GM21526 (cell line): Measurements from ENCODE around the gene SLC2A9.

Source experiments
- ATAC-seq: cut with Tn5 transposase; IDR thresholded peaks from one replicate; pipeline ENCODE4 v1.9.1; 2021; ENCODE audit warnings: moderate library complexity; ENCODE audit not compliant: unreplicated experiment, low FRiP score

SLC2A9 gene

DNA sequence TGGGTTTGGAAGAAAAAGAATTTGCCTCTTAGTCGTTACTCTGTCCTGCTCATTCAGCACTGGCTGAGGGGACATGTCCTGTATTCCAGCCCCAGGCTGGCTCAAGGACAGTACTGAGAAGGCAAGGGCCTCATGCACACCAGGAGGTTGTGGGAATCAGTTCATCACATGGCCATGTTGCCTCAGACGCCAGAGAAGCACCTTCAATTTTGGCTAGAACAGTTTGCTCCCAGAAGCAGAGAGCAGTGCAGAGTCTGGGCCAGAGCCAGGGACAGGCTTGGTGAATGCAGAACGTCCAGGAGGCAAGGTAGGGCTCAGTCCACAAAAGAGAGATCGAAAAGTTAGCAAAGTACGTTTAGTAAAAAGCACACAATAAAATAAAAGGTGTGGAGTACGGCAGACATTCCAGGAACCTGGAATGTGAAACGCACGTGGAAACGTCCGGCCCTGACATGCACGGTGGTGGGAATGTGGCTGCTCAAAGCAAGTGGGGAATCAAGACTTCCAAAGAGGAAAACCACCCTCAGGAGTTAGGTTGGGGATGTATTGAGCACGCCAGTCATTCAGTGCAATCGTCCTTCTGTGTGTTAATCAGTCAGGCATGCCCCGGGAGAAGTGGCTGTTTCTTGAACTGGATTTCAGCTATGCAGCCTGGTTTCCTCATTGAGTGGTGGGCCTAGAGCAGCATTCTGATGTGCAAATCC lies 1.2 kb upstream of the SLC2A9 start:
- ATAC-seq = no peak

DNA sequence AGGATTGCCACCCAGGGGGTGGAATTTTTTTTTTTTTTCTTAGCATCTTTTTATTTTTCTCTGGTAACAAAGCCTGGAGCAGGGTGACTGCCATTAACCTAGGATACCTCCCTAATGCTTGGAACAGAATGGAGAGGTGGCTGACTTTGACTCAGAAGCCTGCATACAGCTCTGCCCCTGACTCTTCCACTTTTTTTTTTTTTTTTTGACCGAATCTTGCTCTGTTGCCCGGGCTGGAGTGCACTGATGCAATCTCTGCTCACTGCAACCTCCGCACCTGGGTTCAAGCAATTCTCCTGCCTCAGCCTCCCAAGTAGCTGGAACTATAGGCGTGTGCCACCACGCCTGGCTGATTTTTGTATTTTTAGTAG lies 341 bp upstream of the SLC2A9 start:
- ATAC-seq = no peak

- ATAC-seq = no peak
Observed at GRCh38 chr4:10020106-10020505, 1.2 kb downstream of the SLC2A9 start.

DNA sequence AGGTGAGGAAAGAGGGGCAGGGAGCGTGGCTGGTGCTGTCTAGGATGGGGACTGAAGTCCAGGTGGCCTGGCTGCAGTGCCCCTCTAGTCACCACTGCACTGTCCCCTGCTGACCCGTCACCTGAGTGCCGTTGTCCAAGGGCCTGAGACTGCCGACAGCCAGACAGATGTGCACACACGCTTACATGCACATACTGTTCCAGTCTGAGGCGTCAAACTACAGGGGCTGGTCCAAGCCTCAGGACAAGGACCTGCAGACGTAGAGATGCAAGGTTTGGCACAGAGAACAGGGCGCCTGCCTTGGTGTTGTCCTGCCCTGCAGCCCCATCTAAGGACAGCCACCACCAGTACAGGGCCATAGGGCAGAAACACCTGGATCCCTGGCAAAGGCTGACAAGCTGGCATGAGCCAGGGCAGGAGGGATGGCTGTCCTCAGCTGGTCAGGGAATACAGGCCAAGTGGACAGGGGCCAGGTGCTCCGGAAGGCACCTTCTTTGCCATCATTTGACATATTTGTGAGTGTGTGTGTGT lies 1.7 kb downstream of the SLC2A9 start:
- no peak for ATAC-seq

DNA sequence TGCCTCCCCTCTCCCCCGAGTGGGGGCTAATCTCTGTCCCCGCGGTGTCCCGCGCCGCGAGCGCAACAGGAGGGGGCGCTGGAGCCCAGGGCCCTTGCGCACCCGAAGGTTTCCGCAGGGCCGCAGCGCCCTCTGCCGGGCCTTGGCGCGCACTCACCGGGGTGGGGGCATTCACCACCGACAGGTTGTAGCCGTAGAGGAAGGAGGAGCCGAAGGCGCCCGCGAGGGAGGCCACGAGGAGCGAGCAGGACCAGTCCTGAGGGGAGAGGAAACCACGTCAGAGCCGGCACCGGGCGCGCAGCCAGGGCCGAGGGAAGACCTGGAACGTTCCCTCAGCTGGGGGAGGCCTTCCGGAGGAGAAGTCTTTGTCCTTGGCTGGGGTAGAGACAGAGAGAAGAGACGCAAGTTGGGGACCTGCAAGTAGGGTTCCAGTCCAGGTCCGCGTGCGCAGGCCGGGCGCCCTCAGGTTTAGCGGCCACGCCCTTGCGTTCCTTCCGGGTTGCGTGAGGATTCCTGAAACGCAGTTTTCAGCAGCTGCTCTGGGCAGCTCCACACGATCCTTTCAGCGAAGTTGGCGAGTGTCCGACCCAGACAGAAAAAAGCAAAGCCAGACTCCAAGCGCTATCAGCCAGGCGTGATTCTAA lies 2.4 kb downstream of the SLC2A9 start:
- ATAC-seq = peak; percentile 97

GRCh38 chr4:10017037-10017893 lies 4.0 kb downstream of the SLC2A9 start:
- no peak for ATAC-seq

DNA sequence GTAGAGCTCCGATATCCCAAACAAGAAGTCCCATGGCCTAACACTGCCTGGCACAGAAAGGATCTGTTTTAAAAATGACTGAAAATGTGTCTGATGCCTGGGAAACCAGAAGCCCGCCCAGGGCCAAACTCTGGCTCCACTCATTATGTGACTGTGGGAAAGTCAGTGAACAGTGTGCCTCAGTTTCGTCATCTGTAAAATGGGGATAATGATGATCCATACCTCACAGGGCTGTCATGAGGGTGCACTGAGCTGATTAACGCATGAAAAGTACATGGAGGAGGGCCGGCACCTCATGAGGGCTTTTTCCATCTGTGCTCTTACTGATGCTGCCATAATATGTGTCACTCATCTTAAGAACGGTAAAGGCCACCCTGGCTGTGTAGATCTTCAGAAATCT lies 5.1 kb downstream of the SLC2A9 start:
- ATAC-seq = no peak

DNA sequence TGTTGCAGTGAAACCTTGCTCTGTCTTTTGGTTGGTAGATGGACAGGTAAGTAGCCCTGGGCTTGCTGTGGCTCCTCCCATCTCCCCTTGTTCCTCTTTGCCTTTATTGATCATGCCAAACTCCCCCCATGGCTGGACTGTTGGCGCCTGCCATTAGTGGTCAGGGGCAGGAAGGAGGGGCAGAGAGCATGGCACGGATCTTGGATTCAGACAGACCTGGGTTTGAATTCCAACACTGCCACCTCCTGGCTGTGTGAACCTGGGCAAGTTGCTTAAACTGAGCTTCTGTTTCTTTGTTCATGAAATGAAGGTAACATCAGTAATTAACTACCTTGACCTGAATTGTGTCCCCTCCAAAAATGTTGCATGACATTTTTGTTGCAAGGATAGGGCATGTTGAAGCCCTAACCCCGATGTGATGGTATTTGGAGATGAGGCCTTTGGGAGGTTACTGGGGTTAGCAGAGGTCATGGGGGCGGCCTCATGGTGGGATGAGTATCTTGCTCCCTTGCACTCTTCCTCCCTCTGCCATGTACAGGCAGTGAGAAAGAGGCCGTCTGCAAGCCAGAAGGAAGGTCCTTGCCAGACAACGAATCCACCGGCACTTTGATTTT lies 6.0 kb downstream of the SLC2A9 start:
- ATAC-seq = no peak

GRCh38 chr4:10013722-10014121 lies 7.6 kb downstream of the SLC2A9 start:
- no peak for ATAC-seq

- ATAC-seq = no peak
Observed at GRCh38 chr4:10011885-10012284, 9.4 kb downstream of the SLC2A9 start.

GRCh38 chr4:10011277-10011676 lies 10.0 kb downstream of the SLC2A9 start:
- no peak for ATAC-seq

DNA sequence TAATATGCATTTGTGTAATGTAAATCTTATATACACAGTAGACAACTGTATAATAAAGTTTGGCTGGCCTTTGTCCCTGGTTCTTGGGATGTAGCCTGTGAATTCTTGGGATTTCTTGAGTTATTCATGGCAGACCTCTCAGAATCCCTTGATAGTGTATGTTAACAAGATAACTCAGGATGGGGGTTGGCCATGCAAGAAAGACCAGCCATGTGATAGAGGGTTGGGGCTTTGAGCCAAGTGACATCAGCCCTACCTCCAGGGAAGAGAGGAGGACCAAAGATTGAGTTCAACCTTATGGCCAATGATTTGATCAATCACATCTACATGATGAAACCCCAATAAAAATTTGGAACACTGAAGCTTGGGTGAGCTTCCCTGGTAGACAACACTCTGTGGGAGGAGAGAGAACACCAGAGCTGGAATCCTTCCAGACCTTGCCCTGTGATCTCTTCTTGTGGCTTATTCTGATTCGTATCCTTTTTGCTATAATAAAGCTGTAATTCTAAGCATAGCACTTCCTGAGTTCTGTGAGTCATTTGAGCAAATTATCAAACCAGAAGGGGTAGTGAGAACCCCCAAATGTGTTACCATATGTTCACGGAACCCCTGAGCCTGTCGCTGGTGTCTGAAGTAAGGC lies 11.3 kb downstream of the SLC2A9 start:
- no peak for ATAC-seq

DNA sequence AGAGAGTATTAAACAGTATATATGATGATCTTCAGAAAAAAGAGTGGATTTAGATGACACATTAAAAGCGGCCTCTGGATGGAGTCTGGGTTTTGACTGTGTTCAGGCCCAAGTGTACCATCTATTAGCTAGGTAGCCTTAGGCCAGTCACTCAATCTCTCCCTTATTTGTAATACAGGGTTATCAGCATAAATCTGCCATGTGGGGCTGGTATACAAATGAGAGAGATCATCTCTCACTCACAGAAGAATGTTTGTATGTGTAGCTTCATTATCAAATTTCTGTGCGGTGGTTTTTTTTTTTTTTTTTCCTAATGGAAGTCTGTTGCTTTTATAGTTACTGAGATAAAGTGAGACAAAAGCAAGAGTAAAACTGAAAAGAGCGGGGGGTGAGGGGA lies 12.7 kb downstream of the SLC2A9 start:
- ATAC-seq = no peak

GRCh38 chr4:10007793-10008608 lies 13.3 kb downstream of the SLC2A9 start:
- peak; percentile 39 for ATAC-seq

- ATAC-seq = peak; percentile 46
Observed at GRCh38 chr4:10007436-10007740, 13.9 kb downstream of the SLC2A9 start.

- peak; percentile 12 for ATAC-seq
Observed at GRCh38 chr4:10006601-10007435, 14.5 kb downstream of the SLC2A9 start.

GRCh38 chr4:10006231-10006600 lies 15.1 kb downstream of the SLC2A9 start:
- no peak for ATAC-seq

GRCh38 chr4:10005632-10006031 lies 15.7 kb downstream of the SLC2A9 start:
- no peak for ATAC-seq

DNA sequence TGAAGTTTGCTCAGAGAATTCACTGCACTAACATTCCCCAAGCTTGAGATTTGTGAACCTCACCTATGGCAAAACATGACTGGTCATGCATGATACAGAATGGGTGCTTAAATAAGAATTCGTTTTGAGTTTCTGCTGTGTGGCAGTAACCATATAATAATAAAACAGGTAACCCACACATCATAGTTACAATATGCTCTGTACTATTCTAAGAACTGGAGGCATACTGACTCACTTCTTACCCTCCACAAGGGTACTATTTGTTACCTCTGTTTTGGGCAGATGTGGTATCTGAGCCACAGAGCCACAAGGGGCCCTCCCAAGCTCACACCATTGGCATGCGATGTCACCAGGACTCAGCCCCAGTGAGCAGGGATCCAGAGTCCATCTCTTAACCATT lies 17.6 kb downstream of the SLC2A9 start:
- no peak for ATAC-seq
